Measurements from ENCODE around the gene RNF26.

RNF26 gene

GRCh38 chr11:119334174-119334930 lies at the start of gene RNF26:
RNF26 (plus strand) TSS chr11:119334527; CDS start chr11:119335123, 596 bp downstream.
- peak; percentile 88 for DNase-seq

- DNase-seq = no peak
Measured at GRCh38 chr11:119285431-119285830, 48.9 kb upstream of the RNF26 start.

GRCh38 chr11:119288219-119288618 lies 46.1 kb upstream of the RNF26 start:
- DNase-seq = no peak

- no peak for DNase-seq
Measured at GRCh38 chr11:119290894-119291497, 43.3 kb upstream of the RNF26 start.

- no peak for DNase-seq
Measured at GRCh38 chr11:119293461-119293860, 40.9 kb upstream of the RNF26 start.

- DNase-seq = no peak
Measured at GRCh38 chr11:119295178-119295577, 39.1 kb upstream of the RNF26 start.

GRCh38 chr11:119297938-119298337 lies 36.4 kb upstream of the RNF26 start:
- no peak for DNase-seq

GRCh38 chr11:119298726-119299125 lies 35.6 kb upstream of the RNF26 start:
- DNase-seq = no peak

- no peak for DNase-seq
Measured at GRCh38 chr11:119299416-119299815, 34.9 kb upstream of the RNF26 start.

GRCh38 chr11:119300198-119300964 lies 33.9 kb upstream of the RNF26 start:
- no peak for DNase-seq

- no peak for DNase-seq
Measured at GRCh38 chr11:119303227-119303718, 31.1 kb upstream of the RNF26 start.

- DNase-seq = no peak
Measured at GRCh38 chr11:119305556-119306372, 28.6 kb upstream of the RNF26 start.

GRCh38 chr11:119306373-119306890 lies 27.9 kb upstream of the RNF26 start:
- no peak for DNase-seq

GRCh38 chr11:119307219-119307618 lies 27.1 kb upstream of the RNF26 start:
- DNase-seq = no peak

- DNase-seq = no peak
Measured at GRCh38 chr11:119307974-119308373, 26.4 kb upstream of the RNF26 start.

- no peak for DNase-seq
Measured at GRCh38 chr11:119309411-119309810, 24.9 kb upstream of the RNF26 start.

GRCh38 chr11:119309953-119310681 lies 24.2 kb upstream of the RNF26 start:
- DNase-seq = no peak

GRCh38 chr11:119310682-119311052 lies 23.7 kb upstream of the RNF26 start:
- no peak for DNase-seq

- no peak for DNase-seq
Measured at GRCh38 chr11:119314726-119315125, 19.6 kb upstream of the RNF26 start.

- DNase-seq = no peak
Measured at GRCh38 chr11:119315131-119316015, 19.0 kb upstream of the RNF26 start.
